ENCODE data around the gene ADAMTS2.

ADAMTS2 gene

DNA sequence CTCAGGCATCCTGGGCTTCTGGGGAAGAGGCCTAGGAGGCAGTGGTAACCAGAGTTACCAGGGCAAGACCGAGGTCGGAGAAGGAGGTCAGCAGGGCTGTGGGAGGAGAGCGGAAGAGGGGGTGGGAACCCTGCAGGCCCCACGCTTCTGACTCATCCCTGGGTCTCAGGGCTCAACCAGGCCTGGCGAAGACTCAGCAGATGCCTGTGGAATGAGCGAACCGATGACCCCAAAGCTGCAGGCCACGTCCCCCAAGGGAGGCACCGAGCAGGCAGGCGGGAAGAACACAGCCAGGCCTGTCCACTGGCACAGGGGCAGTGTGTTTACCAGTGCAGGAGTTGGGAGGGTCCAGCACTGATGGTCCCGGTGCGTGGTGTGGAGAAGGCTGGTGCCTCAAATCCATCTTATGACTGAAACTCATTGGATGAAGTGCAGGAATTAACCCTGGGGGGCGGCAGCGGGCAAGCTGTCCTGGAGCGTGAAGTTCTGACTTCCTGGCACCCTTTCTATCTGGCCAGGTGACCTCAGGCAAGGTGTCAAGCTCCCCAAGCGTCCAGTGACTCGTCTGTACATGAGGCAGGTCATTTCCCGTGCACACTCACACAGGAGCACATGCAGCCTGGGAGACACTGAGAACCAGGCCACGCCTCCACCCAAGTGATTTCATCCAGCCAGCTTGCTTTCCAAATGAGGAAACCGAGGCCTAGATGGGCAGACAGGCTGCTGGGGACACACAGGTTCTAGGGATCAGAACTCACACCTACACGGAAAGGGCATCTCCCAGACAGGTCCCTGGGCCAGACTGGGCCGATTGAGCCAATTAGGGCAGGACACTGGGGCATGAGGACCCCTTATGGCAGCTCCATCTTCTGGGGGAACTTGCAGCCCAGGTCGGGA, 69.1 kb downstream of the ADAMTS2 start:
- ATAC-seq (replicated peaks) (no peak), DNase-seq (no peak)
- no peak overlapping the region for H3K27ac Mint-ChIP-seq
- no peaks in the 10 kb centered on the region for H3K27me3 Mint-ChIP-seq
- H3K36me3 Mint-ChIP-seq = no peaks in the 10 kb centered on the region
- H3K4me3 Mint-ChIP-seq = no peak overlapping the region
- no peaks in the 10 kb centered on the region for H3K4me1 Mint-ChIP-seq
- no peaks in the 10 kb centered on the region for H3K9me3 Mint-ChIP-seq

DNA sequence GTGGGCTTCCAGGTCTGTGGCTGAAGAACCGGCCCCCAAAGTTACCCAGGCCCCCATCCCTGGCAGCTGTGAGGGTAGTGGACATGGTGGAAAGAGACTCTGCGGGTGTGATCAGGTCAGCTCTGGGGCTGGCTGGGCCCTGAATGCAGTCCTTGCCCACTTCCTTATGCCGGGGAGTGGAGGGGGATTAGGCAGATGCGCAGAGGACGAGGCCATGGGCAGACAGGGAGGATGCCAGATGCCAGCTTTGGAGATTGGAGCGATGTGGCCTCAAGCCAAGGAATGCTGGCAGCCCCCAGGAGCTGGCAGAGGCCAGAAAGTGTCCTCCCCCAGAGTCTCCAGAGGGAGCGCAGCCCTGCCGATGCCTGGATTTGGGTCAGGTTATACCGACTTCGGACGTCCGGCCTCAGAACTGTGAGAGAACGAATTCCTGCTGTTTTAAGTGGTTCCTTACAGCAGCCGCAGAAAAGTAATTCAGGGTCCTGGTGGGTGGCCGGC, 69.8 kb downstream of the ADAMTS2 start:
- ATAC-seq (replicated peaks) (no peak), DNase-seq (no peak)
- Mint-ChIP-seq H3K27me3 (no peaks in the 10 kb centered on the region), H3K4me1 (no peaks in the 10 kb centered on the region), H3K27ac (no peak overlapping the region), H3K36me3 (no peaks in the 10 kb centered on the region), H3K9me3 (no peaks in the 10 kb centered on the region), H3K4me3 (no peak overlapping the region)

DNA sequence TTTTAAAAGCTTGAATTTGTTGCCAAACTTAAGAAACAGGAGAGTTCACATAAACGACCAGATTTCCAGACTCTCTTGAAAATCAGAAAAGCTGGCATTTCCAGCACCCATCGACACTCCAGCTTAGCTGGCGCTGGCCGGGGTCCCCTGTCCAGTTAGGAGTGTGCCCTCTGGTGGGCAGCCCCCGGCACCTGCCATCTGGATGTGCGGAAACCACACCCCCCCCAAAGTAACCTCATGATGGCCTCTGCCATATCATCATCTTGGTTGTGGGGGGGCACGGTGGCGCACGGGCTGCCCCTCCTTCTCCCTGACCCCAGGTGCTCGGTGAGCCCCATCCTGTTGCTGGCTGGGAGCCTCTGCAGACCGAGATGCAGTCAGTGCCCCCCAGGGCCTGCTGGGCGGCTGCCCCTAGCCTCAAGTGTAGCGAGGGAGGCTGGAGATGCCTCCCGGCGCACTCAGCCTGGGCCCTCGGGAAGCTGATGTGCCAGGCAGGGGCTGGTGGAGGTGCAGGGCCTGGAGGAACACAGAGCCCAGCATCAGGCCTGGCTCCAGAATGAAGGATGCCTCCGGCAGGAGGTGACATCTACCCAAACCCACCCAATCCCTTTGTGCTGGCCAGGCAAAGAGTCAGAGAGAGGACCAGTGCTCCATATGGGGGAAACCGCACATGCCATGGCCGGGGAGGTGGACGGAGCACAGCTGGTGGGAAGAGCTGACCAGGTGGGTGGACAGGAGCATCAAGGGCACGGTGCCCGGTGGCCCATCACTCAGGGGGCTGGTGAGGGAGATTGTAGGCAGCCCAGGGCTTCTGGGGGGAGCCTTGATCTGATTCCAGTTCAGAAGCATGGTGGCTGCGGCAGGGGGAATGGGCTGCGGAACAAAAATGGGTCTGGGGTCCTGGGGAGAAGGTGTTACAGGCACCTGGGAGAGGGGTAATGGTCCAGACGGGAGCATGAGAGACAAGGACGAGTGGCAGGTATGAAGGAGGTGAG, 70.6 kb downstream of the ADAMTS2 start:
- Mint-ChIP-seq H3K36me3 (no peaks in the 10 kb centered on the region), H3K4me3 (no peak overlapping the region), H3K27ac (no peak overlapping the region), H3K9me3 (no peaks in the 10 kb centered on the region), H3K27me3 (no peaks in the 10 kb centered on the region), H3K4me1 (no peaks in the 10 kb centered on the region)
- no peak for DNase-seq
- ATAC-seq (replicated peaks) = no peak

DNA sequence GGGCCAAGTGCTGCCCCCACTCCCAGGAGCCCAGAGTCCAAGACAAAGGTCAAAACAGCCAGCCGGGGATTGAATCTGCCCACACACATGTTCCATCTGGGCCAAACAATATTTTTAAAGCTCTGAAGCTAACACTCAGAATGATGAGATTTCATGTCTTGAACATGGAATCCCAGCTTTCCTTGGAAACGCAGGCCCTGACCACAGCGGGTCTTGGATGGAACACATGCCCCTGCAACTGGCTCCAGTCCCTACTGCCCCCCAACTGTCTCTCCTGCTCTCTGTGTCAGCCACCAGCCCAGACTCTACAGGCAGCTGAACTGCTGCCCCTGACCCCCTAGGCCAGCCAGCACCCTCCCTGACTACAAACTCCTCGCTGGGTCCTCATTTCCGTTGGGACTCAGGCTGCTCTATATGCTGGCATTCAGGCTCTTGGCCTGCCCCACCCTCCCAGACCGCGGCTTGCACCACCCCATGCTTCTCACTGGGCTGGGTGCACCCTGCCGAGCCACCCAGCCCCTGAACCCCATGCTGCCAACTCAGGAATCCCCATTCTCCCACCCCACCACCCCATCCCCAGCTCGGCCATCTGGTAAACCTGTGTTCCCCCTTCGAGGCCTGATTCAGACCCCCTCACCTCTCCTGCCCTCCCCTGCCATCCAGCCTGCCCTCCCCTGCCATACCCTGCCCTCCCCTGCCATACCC, 71.7 kb downstream of the ADAMTS2 start:
- DNase-seq = no peak
- H3K9me3 Mint-ChIP-seq = no peaks in the 10 kb centered on the region
- no peaks in the 10 kb centered on the region for H3K4me1 Mint-ChIP-seq
- ATAC-seq (replicated peaks) = no peak
- H3K36me3 Mint-ChIP-seq = no peaks in the 10 kb centered on the region
- H3K27ac Mint-ChIP-seq = no peak overlapping the region
- no peaks in the 10 kb centered on the region for H3K27me3 Mint-ChIP-seq
- H3K4me3 Mint-ChIP-seq = no peak overlapping the region

DNA sequence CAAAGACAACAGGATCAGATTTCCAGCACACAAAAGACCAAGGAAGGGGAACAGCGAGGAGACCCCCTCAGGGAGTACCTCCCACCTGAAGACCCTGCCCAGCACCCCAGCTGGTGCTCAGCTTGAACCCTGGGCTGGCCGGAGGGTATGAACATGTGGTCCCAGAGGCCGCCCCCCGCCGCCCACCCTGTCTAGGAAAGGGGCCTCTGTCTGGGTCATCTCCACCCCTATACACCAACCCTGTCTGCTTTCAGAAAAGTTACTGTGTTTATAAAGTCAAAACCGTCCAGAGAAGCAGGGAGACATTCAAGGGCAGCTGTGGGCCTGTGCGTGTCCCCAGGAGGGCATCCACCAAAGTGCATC, 72.2 kb downstream of the ADAMTS2 start:
- no peaks in the 10 kb centered on the region for H3K27me3 Mint-ChIP-seq
- H3K4me3 Mint-ChIP-seq = no peak overlapping the region
- no peak overlapping the region for H3K27ac Mint-ChIP-seq
- DNase-seq (no peak), ATAC-seq (replicated peaks) (no peak)
- H3K36me3 Mint-ChIP-seq = no peaks in the 10 kb centered on the region
- no peaks in the 10 kb centered on the region for H3K9me3 Mint-ChIP-seq
- H3K4me1 Mint-ChIP-seq = no peaks in the 10 kb centered on the region

DNA sequence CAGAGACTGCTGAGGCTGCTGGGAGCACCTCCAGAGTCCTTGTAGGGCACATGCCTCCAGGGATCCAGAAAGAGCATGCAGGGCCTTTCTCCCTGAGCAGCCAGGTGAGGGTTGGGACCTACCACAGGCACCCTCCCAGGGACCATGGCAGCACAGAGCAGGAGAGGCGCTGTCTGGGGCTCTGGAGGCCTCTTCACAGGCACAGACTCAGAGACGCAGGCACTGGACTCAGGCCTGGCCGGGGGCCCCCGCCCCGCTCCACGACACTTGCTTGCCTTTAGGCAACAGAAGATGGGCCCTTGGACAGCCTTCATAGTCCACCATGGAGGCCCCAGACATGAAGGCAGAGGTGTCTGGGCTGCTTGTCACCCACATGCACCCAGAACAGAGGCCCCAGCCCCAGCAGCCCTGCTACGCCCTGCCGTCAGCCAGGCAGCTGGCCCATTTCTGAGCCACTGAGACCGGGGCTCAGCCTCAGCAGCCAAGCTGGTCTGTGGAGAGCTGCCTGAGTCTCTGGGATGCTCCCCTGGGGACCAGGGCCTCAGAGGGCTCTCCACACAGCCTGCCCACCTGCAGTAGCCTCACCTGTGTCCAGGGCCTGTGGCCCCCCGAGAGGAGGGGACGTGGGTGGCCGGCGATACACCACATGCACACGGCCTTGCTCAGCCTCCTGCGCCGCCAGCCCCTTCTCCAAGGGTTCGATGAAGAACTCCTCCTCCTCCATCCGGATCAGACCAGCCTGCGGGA, 72.8 kb downstream of the ADAMTS2 start:
- Mint-ChIP-seq H3K4me3 (no peak overlapping the region), H3K27ac (no peak overlapping the region), H3K36me3 (no peaks in the 10 kb centered on the region), H3K4me1 (no peaks in the 10 kb centered on the region), H3K27me3 (no peaks in the 10 kb centered on the region), H3K9me3 (no peaks in the 10 kb centered on the region)
- DNase-seq (no peak), ATAC-seq (replicated peaks) (peak in 1 of 2 donors; percentile 4)

DNA sequence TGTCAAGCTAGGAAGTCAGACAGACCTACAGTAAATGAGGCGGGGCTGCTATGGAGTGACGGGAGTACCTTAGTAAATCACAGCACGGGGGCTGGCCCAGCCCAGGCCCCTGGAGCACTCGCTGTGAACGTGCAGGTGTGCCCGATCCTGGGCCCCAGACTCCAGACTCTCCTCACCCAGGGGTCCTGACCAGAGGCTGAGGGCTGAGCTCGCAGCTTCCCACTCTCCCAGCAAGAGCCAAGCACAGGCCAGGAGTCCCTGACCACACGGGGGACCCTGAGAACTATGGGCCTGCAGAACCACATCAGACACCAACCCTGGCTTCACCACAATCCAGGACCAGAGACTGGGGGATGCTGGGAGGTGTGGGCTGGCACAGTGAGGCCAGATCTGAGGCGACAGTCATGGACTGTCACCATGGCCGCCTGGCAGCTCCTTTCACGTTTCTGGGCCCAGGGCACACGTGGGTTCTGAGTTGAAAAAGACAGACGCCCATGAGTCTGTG, 73.4 kb downstream of the ADAMTS2 start:
- no peaks in the 10 kb centered on the region for H3K36me3 Mint-ChIP-seq
- no peaks in the 10 kb centered on the region for H3K4me1 Mint-ChIP-seq
- no peaks in the 10 kb centered on the region for H3K9me3 Mint-ChIP-seq
- H3K4me3 Mint-ChIP-seq = no peak overlapping the region
- no peak for ATAC-seq (replicated peaks)
- no peak overlapping the region for H3K27ac Mint-ChIP-seq
- H3K27me3 Mint-ChIP-seq = no peaks in the 10 kb centered on the region
- DNase-seq = no peak

DNA sequence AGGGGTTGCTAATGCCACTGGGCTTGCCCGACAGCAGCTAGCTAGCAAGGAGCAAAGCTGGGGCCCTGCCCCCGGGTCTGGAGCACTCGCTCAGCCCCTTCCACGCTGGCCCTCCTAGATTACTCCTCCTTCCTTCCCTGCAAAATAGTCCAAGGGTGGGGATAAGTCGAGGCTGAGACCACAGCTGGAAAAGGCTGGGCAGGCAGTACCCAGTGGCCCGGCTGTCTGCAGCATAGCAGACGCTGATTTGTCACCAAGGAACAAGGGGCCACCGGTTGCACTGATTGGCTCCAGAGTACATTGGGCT, 73.9 kb downstream of the ADAMTS2 start:
- H3K36me3 Mint-ChIP-seq = no peaks in the 10 kb centered on the region
- H3K4me3 Mint-ChIP-seq = no peak overlapping the region
- DNase-seq (no peak), ATAC-seq (replicated peaks) (no peak)
- H3K4me1 Mint-ChIP-seq = no peaks in the 10 kb centered on the region
- no peaks in the 10 kb centered on the region for H3K27me3 Mint-ChIP-seq
- H3K27ac Mint-ChIP-seq = no peak overlapping the region
- no peaks in the 10 kb centered on the region for H3K9me3 Mint-ChIP-seq

DNA sequence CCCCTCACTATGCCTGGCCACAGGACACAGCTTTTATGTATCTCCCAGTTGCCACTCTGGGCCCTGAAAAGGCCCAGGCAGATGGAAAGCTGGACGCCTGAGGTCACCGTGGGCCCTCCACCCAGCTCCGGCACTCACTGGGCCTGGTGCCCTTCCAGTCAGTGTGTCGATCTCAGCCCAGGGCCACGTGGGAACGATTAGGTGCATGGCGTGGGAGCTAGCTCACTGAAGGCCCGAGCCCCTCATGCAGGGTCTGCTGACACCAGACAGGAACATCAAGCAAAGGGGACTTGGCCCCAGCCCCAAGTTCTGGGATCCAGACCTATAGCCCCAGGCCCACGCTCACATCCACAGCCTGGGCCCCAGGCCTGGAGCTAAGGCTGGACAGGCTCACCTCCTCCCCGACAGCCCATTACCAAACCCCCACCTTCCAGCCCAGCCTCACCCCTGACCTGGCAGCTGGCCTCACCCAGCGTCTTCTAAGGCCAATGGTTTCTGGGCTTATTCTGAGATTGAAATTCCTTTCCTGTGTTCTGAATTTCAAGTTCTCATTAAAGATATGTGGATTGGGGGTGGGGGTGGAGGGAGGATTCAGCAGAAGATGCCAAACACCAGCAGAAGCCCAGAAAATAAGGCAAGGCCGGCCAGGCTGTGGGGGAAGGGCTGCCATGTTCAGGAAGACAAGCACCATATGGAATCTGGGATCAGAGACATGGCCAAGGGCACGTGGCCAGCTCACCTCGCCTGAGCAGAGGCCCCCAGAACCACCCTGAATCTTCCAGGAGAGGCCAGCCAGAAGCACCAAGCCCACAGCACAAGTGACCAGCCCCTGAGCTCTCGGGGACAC, 74.5 kb downstream of the ADAMTS2 start:
- Mint-ChIP-seq H3K27ac (no peak overlapping the region), H3K36me3 (no peaks in the 10 kb centered on the region), H3K27me3 (peaks cover 0 to 4% of the 10 kb centered on the region in 2 donors), H3K9me3 (no peaks in the 10 kb centered on the region), H3K4me3 (no peak overlapping the region), H3K4me1 (no peaks in the 10 kb centered on the region)
- DNase-seq (no peak), ATAC-seq (replicated peaks) (no peak)

DNA sequence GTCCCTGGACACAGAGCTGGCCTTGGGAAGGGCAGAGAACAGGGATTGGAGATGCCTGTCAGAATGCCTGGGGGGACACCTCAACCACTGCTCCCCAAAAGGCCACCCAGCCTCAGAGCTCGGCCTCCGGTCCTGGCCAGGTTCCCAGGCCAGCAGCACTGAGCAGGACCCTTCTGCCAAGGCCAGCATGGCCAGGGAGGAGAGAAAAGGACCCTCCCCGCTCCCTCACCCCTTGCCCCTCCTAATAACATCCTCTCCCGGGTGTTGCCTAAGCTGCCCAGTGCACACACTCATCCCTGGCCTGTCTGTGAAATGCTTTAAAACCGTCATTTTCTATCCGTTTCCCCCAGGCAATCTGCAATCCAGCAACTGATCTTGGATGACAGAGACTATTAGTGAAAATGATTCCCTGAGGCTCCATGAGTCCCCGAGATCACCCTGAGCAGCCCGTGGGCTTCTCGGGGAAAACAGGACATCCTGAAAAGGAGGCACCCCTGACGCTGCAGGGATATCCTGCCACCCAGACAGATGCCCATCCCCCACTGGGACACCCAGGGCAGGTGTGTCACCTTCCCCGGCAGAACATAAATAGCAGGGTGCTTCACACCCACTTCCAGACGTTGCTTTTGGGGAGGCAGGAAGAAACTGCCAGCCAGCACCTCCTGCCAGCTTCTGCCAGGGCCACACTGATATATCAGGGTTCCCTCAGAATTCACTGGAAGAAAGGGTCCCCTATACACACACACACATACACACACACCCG, 75.3 kb downstream of the ADAMTS2 start:
- Mint-ChIP-seq H3K4me3 (no peak overlapping the region), H3K27me3 (peaks cover 0 to 6% of the 10 kb centered on the region in 2 donors), H3K27ac (no peak overlapping the region), H3K9me3 (no peaks in the 10 kb centered on the region), H3K36me3 (no peaks in the 10 kb centered on the region), H3K4me1 (no peaks in the 10 kb centered on the region)
- DNase-seq (no peak), ATAC-seq (replicated peaks) (no peak)

DNA sequence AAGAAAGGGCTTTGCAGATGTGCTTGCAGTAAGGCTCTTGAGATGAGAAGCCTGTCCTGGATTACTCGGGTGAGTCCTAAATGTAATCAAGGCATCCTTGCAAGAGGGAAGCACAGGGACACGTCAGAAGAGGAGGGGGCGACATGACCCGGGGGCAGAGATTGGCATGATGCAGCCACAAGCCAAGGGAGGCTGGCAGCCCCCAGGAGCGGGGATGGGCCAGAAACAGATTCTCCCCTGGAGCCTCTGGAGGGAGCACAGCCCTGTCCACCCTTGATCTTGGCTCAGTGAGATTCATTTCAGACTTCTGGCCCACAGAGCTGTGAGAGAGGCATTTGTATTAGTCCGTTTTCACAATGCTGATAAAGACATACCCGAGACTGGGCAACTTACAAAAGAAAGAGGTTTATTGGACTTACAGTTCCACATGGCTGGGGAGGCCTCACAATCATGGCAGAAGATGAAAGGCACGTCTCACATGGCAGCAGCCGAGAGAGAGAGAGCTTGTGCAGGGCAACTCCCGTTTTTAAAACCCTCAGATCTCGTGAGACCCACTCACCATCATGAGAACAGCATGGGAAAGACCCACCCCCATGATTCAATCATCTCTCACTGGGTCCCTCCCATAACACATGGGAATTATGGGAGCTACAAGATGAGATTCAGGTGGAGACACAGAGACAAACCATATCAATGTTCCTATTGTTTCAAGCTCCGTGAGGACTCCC, 76.1 kb downstream of the ADAMTS2 start:
- Mint-ChIP-seq H3K4me3 (no peak overlapping the region), H3K27ac (no peak overlapping the region), H3K9me3 (no peaks in the 10 kb centered on the region), H3K4me1 (no peaks in the 10 kb centered on the region), H3K36me3 (no peaks in the 10 kb centered on the region), H3K27me3 (peaks cover 3 to 6% of the 10 kb centered on the region in 2 donors)
- DNase-seq (no peak), ATAC-seq (replicated peaks) (no peak)

DNA sequence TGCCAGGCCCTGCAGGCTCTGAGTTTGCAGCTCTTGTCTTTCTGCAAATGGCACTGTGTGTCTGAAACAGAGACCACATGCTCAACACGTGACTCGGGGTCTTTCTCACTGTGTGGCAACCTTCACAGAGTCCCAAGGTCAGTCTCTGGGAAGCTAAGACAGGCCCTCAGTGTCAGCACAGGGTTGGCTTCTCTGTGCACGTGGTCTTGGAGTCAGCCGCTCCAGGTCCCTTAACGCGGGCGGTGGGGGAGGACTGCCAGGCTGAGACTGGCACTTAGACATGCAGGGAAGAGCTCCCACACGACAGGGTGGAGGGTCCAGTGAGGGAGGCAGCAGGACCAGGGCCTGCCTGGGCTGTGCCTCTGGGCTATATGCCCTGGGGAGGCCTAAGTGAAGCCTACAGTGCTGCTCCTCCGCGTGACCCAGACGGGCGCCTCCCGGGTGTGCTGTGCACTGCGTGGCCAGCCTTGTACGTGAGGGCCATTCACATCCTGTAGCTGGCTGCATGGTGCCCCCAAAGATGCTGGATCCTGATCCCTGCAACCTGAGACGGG, 76.8 kb downstream of the ADAMTS2 start:
- DNase-seq (no peak), ATAC-seq (replicated peaks) (no peak)
- Mint-ChIP-seq H3K4me3 (no peak overlapping the region), H3K27me3 (peaks cover 4 to 6% of the 10 kb centered on the region in 2 donors), H3K4me1 (no peaks in the 10 kb centered on the region), H3K36me3 (no peaks in the 10 kb centered on the region), H3K27ac (no peak overlapping the region), H3K9me3 (no peaks in the 10 kb centered on the region)
